Measurements from ENCODE around the gene PLCB4. TPM values are rescaled to one million over a fixed set of nuclear protein-coding genes. Genes with fewer than 3 reads are reported as not detected.
A peak's percentile ranks its signal among the peaks of the same experiment; 100 is the strongest.

Gene PLCB4
- total and polyA plus RNA-seq, 8 donors = 0.56 to 9.3 (median 2.3) TPM

GRCh38 chr20:9457136-9457535 lies 388.2 kb downstream of the PLCB4 start:
- H3K9me3 ChIP-seq = no peaks in the 10 kb centered on the region
- DNase-seq (no peak), ATAC-seq (no peak), FAIRE-seq (no peak)
- no peak overlapping the region for H3K4me3 ChIP-seq
- H3K36me3 ChIP-seq = no peaks in the 10 kb centered on the region
- intact Hi-C loops (cut with DNase I) = no loop called here
- TF ChIP-seq, protein P1, sequence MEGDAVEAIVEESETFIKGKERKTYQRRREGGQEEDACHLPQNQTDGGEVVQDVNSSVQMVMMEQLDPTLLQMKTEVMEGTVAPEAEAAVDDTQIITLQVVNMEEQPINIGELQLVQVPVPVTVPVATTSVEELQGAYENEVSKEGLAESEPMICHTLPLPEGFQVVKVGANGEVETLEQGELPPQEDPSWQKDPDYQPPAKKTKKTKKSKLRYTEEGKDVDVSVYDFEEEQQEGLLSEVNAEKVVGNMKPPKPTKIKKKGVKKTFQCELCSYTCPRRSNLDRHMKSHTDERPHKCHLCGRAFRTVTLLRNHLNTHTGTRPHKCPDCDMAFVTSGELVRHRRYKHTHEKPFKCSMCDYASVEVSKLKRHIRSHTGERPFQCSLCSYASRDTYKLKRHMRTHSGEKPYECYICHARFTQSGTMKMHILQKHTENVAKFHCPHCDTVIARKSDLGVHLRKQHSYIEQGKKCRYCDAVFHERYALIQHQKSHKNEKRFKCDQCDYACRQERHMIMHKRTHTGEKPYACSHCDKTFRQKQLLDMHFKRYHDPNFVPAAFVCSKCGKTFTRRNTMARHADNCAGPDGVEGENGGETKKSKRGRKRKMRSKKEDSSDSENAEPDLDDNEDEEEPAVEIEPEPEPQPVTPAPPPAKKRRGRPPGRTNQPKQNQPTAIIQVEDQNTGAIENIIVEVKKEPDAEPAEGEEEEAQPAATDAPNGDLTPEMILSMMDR (IDR thresholded peaks at IDR 0.05) = no peak
- no peaks in the 10 kb centered on the region for H3K27me3 ChIP-seq
- H3K4me1 ChIP-seq = no peaks in the 10 kb centered on the region
- WGBS, 2 donors = 84 to 88% methylated on average over 2 of the region's 2 CpGs
- no peak overlapping the region for H3K27ac ChIP-seq

DNA sequence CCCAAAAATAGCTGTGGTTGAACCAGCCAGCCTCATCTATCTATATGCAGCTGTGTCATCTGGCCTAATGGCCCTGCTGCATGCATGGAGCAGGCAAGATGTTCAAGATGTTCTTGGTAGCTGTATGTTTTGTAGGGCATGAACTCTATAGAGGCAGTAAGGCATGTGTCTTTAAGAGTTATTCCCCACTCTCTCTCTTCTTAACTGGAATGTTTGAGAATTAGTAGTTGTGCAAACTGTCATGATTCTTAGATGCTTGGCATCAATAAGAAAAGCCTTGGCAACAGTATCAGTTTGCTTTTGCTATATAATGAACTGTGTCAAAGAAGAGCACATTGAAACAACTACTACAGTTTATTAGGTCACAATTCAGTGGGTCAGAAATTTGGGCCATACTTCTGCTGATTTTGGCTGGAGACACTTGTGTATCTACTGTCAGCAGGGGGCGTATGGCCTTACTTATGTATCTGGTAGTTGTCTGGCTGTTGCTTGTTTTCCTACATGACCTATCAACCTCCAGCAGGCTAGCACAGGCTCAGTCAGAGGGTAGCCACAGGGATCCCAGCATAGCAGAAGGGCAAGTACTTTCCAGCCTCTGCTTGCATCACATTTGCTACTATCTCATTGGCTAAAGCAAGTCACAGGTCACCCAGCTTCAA lies 389.4 kb downstream of the PLCB4 start:
- TF ChIP-seq, protein P1 (IDR thresholded peaks at IDR 0.05) = no peak
- ATAC-seq (peak in 1 of 4 donors; percentile 44), FAIRE-seq (no peak), DNase-seq (peak in 1 of 6 donors; percentile 25)
- Histone ChIP-seq H3K27ac (no peak overlapping the region), H3K4me1 (no peaks in the 10 kb centered on the region), H3K4me3 (no peak overlapping the region), H3K36me3 (no peaks in the 10 kb centered on the region), H3K9me3 (no peaks in the 10 kb centered on the region), H3K27me3 (no peaks in the 10 kb centered on the region)
- intact Hi-C loops (cut with DNase I) = no loop called here
- WGBS, 2 donors = 57 to 69% methylated on average over 1 of the region's 1 CpG

DNA sequence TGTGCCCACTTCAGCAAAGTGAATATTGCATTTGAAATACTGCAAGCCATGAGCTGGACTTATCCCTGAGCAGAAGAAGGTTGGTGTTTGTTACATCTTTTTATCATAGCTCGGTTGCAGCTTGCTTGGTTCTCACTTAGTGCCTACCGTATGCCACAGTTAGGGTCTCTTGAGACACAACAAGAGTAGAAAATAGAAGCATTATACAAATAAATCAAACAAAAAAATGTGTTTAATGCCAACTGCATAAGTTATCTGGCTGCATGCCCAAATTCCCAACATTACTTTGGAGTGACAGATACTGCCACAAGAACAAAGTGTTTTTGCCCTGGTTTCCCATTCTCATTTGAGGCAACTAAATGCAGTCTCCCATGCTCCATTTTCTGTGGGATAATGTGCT lies 391.6 kb downstream of the PLCB4 start:
- TF ChIP-seq, protein P1 (IDR thresholded peaks at IDR 0.05) = no peak
- no peak overlapping the region for H3K4me3 ChIP-seq
- peak in 1 of 4 donors; percentile 43 for ATAC-seq
- DNase-seq = no peak
- H3K4me1 ChIP-seq = no peaks in the 10 kb centered on the region
- FAIRE-seq = no peak
- no peaks in the 10 kb centered on the region for H3K36me3 ChIP-seq
- H3K27ac ChIP-seq = no peak overlapping the region
- H3K27me3 ChIP-seq = no peaks in the 10 kb centered on the region
- WGBS, 2 donors = 38 to 45% methylated on average over 2 of the region's 2 CpGs
- H3K9me3 ChIP-seq = no peaks in the 10 kb centered on the region
- intact Hi-C loops (cut with DNase I) = no loop called here

GRCh38 chr20:9467995-9468394 lies 399.1 kb downstream of the PLCB4 start:
- DNase-seq (no peak), FAIRE-seq (no peak), ATAC-seq (no peak)
- no peaks in the 10 kb centered on the region for H3K9me3 ChIP-seq
- no peak overlapping the region for H3K27ac ChIP-seq
- intact Hi-C loops (cut with DNase I) = no loop called here
- 27 to 42% methylated on average over 3 of the region's 3 CpGs for WGBS, 2 donors
- TF ChIP-seq, protein P1 (IDR thresholded peaks at IDR 0.05) = peak in 2 of 4 donors; percentile 19 to 22
- H3K36me3 ChIP-seq = no peaks in the 10 kb centered on the region
- H3K4me1 ChIP-seq = no peaks in the 10 kb centered on the region
- H3K27me3 ChIP-seq = no peaks in the 10 kb centered on the region
- no peak overlapping the region for H3K4me3 ChIP-seq

DNA sequence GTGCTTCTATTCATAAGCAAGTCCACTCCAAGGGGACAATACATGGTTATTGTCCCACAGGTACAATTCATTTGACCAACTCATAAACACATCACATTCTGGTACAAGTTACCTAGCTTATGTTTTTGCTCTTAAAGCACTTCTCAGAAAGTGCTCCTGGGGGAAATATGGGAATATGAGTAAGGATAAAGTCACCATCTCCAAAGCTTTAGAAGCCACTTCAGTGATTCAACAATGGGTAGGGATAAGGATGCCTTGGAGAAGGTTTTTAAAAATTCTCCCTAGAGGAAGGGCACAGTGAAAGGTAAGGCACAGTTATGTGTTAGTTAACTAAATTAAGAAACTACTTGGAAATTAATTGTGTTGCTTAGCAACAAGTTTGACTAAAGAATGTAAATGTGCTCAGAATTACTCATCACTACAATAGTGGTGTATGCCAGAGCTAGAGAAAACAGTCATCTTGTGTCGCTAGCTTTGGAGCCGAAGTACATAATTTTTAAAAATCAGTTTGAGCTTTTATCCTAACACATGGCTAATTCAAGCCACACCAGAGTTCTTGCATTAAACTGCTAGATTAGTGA lies 406.0 kb downstream of the PLCB4 start:
- FAIRE-seq = no peak
- no peak overlapping the region for H3K27ac ChIP-seq
- intact Hi-C loops (cut with DNase I) = loop anchor here in 1 of 3 donors (10.0 kb wide), 1 partner anchor 60 kb away; no protein-coding TSS in a partner anchor

More for the DNA sequence above, 406.0 kb downstream of the PLCB4 start:
- ATAC-seq (no peak), DNase-seq (no peak)
- H3K27me3 ChIP-seq = no peaks in the 10 kb centered on the region
- H3K9me3 ChIP-seq = no peaks in the 10 kb centered on the region
- WGBS, 2 donors = 87 to 95% methylated on average over 2 of the region's 2 CpGs
- H3K4me3 ChIP-seq = no peak overlapping the region
- TF ChIP-seq, protein P1 (IDR thresholded peaks at IDR 0.05) = no peak
- no peaks in the 10 kb centered on the region for H3K4me1 ChIP-seq
- no peaks in the 10 kb centered on the region for H3K36me3 ChIP-seq

Measured in pancreas (tissue), 10 donors.